IPS-18a (cell line): ENCODE results near the gene NMB.

Source experiments
- H3K27ac ChIP-seq: one replicate; pipeline ENCODE4 v1.5.1; 2013; ENCODE audit warnings: low read length
- H3K27me3 ChIP-seq: one replicate; pipeline ENCODE4 v1.6.1; 2013; ENCODE audit warnings: mild to moderate bottlenecking, low read length; ENCODE audit not compliant: control insufficient read depth, insufficient read depth
- H3K36me3 ChIP-seq: one replicate; pipeline ENCODE4 v1.6.1; 2013; ENCODE audit warnings: low read depth, low read length; ENCODE audit not compliant: control insufficient read depth
- H3K4me1 ChIP-seq: one replicate; pipeline ENCODE4 v1.6.1; 2013; ENCODE audit warnings: low read depth, low read length; ENCODE audit not compliant: control insufficient read depth
- H3K4me3 ChIP-seq: one replicate; pipeline ENCODE4 v1.5.1; 2013; ENCODE audit warnings: low read length
- H3K9ac ChIP-seq: one replicate; pipeline ENCODE4 v1.6.1; 2013; ENCODE audit warnings: mild to moderate bottlenecking, low read length, moderate library complexity
- H3K9me3 ChIP-seq: one replicate; pipeline ENCODE4 v1.6.1; 2013; ENCODE audit warnings: low read depth, low read length; ENCODE audit not compliant: control insufficient read depth

Gene NMB

GRCh38 chr15:84681831-84682230 lies 23.8 kb upstream of the NMB start:
- H3K9ac ChIP-seq = no peak overlapping the region
- no peaks in the 10 kb centered on the region for H3K27me3 ChIP-seq
- no peaks in the 10 kb centered on the region for H3K9me3 ChIP-seq
- H3K4me3 ChIP-seq = no peak overlapping the region
- no peaks in the 10 kb centered on the region for H3K4me1 ChIP-seq
- peaks cover 25% of the 10 kb centered on the region for H3K36me3 ChIP-seq
- H3K27ac ChIP-seq = no peak overlapping the region

- H3K9me3 ChIP-seq = no peaks in the 10 kb centered on the region
- H3K36me3 ChIP-seq = peaks cover 50% of the 10 kb centered on the region
- no peak overlapping the region for H3K4me3 ChIP-seq
- no peaks in the 10 kb centered on the region for H3K27me3 ChIP-seq
- H3K9ac ChIP-seq = no peak overlapping the region
- H3K4me1 ChIP-seq = no peaks in the 10 kb centered on the region
- H3K27ac ChIP-seq = no peak overlapping the region
Measured at GRCh38 chr15:84671211-84671610, 13.2 kb upstream of the NMB start.

- H3K27ac ChIP-seq = no peak overlapping the region
- H3K9ac ChIP-seq = no peak overlapping the region
- H3K9me3 ChIP-seq = no peaks in the 10 kb centered on the region
- no peak overlapping the region for H3K4me3 ChIP-seq
- no peaks in the 10 kb centered on the region for H3K4me1 ChIP-seq
- peaks cover 57% of the 10 kb centered on the region for H3K36me3 ChIP-seq
- no peaks in the 10 kb centered on the region for H3K27me3 ChIP-seq
Measured at GRCh38 chr15:84669726-84670125, 11.7 kb upstream of the NMB start.

- no peak overlapping the region for H3K9ac ChIP-seq
- H3K4me1 ChIP-seq = no peaks in the 10 kb centered on the region
- H3K36me3 ChIP-seq = peaks cover 54% of the 10 kb centered on the region
- no peak overlapping the region for H3K27ac ChIP-seq
- no peak overlapping the region for H3K4me3 ChIP-seq
- H3K27me3 ChIP-seq = no peaks in the 10 kb centered on the region
- no peaks in the 10 kb centered on the region for H3K9me3 ChIP-seq
Measured at GRCh38 chr15:84668221-84668982, 10.4 kb upstream of the NMB start.

- Histone ChIP-seq H3K36me3 (peaks cover 54% of the 10 kb centered on the region), H3K27ac (no peak overlapping the region), H3K4me1 (no peaks in the 10 kb centered on the region), H3K4me3 (no peak overlapping the region), H3K27me3 (no peaks in the 10 kb centered on the region), H3K9me3 (no peaks in the 10 kb centered on the region), H3K9ac (no peak overlapping the region)
Measured at GRCh38 chr15:84666373-84666772, 8.4 kb upstream of the NMB start.

GRCh38 chr15:84661001-84661400 lies 3.0 kb upstream of the NMB start:
- Histone ChIP-seq H3K4me1 (peaks cover 9% of the 10 kb centered on the region), H3K36me3 (peaks cover 11% of the 10 kb centered on the region), H3K9ac (no peak overlapping the region), H3K27ac (no peak overlapping the region), H3K4me3 (no peak overlapping the region), H3K9me3 (no peaks in the 10 kb centered on the region), H3K27me3 (peaks cover 18% of the 10 kb centered on the region)

GRCh38 chr15:84659904-84660781 lies 2.1 kb upstream of the NMB start:
- Histone ChIP-seq H3K27ac (no peak overlapping the region), H3K9me3 (no peaks in the 10 kb centered on the region), H3K36me3 (peaks cover 2% of the 10 kb centered on the region), H3K9ac (no peak overlapping the region), H3K27me3 (peaks cover 19% of the 10 kb centered on the region), H3K4me1 (peaks cover 9% of the 10 kb centered on the region), H3K4me3 (no peak overlapping the region)

- peaks cover 19% of the 10 kb centered on the region for H3K27me3 ChIP-seq
Measured at GRCh38 chr15:84658788-84659411, 901 bp upstream of the NMB start.

GRCh38 chr15:84657748-84658079 lies 285 bp downstream of the NMB start:
- Histone ChIP-seq H3K4me3 (peak overlapping the region; percentile 69), H3K9ac (peak overlapping the region; percentile 59), H3K4me1 (peaks cover 9% of the 10 kb centered on the region), H3K27ac (no peak overlapping the region), H3K9me3 (no peaks in the 10 kb centered on the region), H3K36me3 (peaks cover under 1% of the 10 kb centered on the region), H3K27me3 (peaks cover 19% of the 10 kb centered on the region)

More at GRCh38 chr15:84658788-84659411, 901 bp upstream of the NMB start:
- no peaks in the 10 kb centered on the region for H3K9me3 ChIP-seq
- H3K9ac ChIP-seq = peak overlapping the region; percentile 63
- no peaks in the 10 kb centered on the region for H3K36me3 ChIP-seq
- H3K4me3 ChIP-seq = peak overlapping the region; percentile 69
- peaks cover 9% of the 10 kb centered on the region for H3K4me1 ChIP-seq
- no peak overlapping the region for H3K27ac ChIP-seq

- Histone ChIP-seq H3K9ac (no peak overlapping the region), H3K9me3 (no peaks in the 10 kb centered on the region), H3K36me3 (peaks cover 8% of the 10 kb centered on the region), H3K27ac (no peak overlapping the region), H3K27me3 (peaks cover 19% of the 10 kb centered on the region), H3K4me1 (peaks cover 9% of the 10 kb centered on the region), H3K4me3 (no peak overlapping the region)
Measured at GRCh38 chr15:84656972-84657371, 1.0 kb downstream of the NMB start.

GRCh38 chr15:84654689-84655453 lies 3.1 kb downstream of the NMB start:
- peaks cover 6% of the 10 kb centered on the region for H3K4me1 ChIP-seq
- H3K4me3 ChIP-seq = peak overlapping the region; percentile 87
- peaks cover 17% of the 10 kb centered on the region for H3K36me3 ChIP-seq
- peak overlapping the region; percentile 88 for H3K9ac ChIP-seq
- no peak overlapping the region for H3K27ac ChIP-seq
- no peaks in the 10 kb centered on the region for H3K9me3 ChIP-seq
- peaks cover 19% of the 10 kb centered on the region for H3K27me3 ChIP-seq
